Body of pancreas (tissue), 4 donors: Measurements from ENCODE around the gene BRPF3. TPM values are rescaled to one million over a fixed set of nuclear protein-coding genes. Genes with fewer than 3 reads are reported as not detected.

Experiments used
- ATAC-seq: fragments of 150-250 bp; one replicate; pipeline ENCODE4 v1.9.1; 2016
- DNase-seq, 4 donors: peaks; one replicate each; pipeline ENCODE4 v3.0.0-alpha.2; 2019
- H3K27ac ChIP-seq, 4 donors: fragments of 200-600 bp; sonication (generic); 1 replicate in 3 of 4; 2 replicates in 1 of 4; pipeline versions ENCODE4 v1.5.1 to v1.6.1; 2016 to 2019; ENCODE audit warnings: mild to moderate bottlenecking in 1 of 4, mixed read lengths in 1 of 4, moderate library complexity in 1 of 4
- H3K27me3 ChIP-seq, 2 donors: fragments of 200-600 bp; sonication (generic); one replicate each; pipeline ENCODE4 v1.6.0; 2016; ENCODE audit warnings: mild to moderate bottlenecking in 1 of 2
- H3K36me3 ChIP-seq, 2 donors: fragments of 200-600 bp; sonication (generic); replicated peaks in 1 of 2; 2 replicates each; pipeline ENCODE4 v1.5.1; 2016; ENCODE audit warnings: low read depth in 2 of 2; ENCODE audit not compliant: insufficient read depth in 1 of 2
- H3K4me1 ChIP-seq: fragments of 200-600 bp; sonication (generic); one replicate; pipeline ENCODE4 v1.6.0; 2016
- H3K4me3 ChIP-seq, 2 donors: fragments of 200-600 bp; sonication (generic); 1 replicate in 1 of 2; 2 replicates in 1 of 2; pipeline ENCODE4 v1.5.1; 2016 to 2019
- H3K9me3 ChIP-seq, 3 donors: fragments of 200-600 bp; sonication (generic); 1 replicate in 2 of 3; 2 replicates in 1 of 3; pipeline ENCODE4 v1.5.1; 2016
- POLR2A ChIP-seq, 3 donors: fragments of 450-650 bp; IDR thresholded peaks; one replicate each; pipeline ENCODE4 v1.6.1; 2016; ENCODE audit warnings: antibody characterized with exemption in 3 of 3, mild to moderate bottlenecking in 2 of 3
- WGBS, 2 donors: methylation state at CpG; one replicate each; pipeline ENCODE4 v1.1.5; 2017; 5-methylcytosine and 5-hydroxymethylcytosine counted together
- intact Hi-C: fragments of 100-400 bp; cut with DNase I; formaldehyde crosslinking; loops from one replicate; pipeline ENCODE4 v1.15.1; 2023
- total RNA-seq, 2 donors: library from RNA; depleted of rRNA; stranded (reverse); fragments of >200 nt; gene quantifications; one replicate each; pipeline ENCODE4 v1.1.0, GENCODE V29; 2016
- TF ChIP-seq, protein P1 (sequence below), 7 experiments: fragments of 450-650 bp in 4 of 7; fragments of 200-600 bp in 3 of 7; sonication (generic) in 3 of 7; IDR thresholded peaks; one replicate each; pipeline ENCODE4 v1.5.1; 2016 to 2019; ENCODE audit warnings: antibody characterized with exemption in 7 of 7

The BRPF3 gene
- total RNA-seq, 2 donors from 2014 or later: 24.9 to 27.0 TPM

DNA sequence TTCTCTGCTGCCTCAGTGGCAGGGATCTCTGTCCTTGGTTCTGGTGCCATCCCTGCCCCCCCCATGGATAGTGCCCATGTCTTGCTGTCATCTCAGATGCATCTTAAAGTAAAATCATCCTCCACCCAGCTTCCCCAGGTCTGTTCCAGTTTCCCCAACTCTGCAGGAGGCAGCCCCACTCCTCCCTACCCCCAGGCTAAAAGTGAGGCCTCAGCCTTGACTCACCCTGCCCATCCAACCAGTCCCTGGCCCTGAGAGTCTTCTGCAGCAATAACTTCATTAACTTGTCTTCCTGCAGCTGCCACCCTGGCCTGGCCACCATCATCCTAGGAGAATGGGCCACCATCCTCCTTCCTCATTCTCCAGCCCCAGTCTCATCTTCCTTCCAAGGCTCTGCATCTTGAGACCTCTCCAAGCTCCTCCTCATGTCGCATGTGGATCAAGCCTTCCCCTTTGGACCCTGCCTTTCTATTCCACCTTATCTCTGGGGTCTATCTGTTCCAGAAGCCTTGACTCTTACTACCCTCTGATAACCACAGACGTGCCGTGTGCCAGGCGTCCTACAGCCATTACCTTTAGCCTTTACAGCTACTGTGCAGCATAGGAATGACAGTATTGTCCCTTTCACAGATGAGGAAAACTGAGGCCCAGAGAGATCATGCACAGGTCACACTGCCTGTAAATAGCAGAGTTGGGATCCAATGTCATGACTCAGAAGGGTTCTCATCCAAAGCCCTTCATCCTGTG is 71.4 kb downstream of the BRPF3 start:
- Histone ChIP-seq H3K4me1 (no peaks in the 10 kb centered on the region), H3K27ac (no peak overlapping the region), H3K9me3 (peaks cover 0 to 6% (median 0%) of the 10 kb centered on the region in 3 donors), H3K36me3 (no peaks in the 10 kb centered on the region), H3K27me3 (peaks cover 0 to 5% of the 10 kb centered on the region in 2 donors), H3K4me3 (no peak overlapping the region)
- intact Hi-C loops: no loop called here
- TF ChIP-seq, protein P1, sequence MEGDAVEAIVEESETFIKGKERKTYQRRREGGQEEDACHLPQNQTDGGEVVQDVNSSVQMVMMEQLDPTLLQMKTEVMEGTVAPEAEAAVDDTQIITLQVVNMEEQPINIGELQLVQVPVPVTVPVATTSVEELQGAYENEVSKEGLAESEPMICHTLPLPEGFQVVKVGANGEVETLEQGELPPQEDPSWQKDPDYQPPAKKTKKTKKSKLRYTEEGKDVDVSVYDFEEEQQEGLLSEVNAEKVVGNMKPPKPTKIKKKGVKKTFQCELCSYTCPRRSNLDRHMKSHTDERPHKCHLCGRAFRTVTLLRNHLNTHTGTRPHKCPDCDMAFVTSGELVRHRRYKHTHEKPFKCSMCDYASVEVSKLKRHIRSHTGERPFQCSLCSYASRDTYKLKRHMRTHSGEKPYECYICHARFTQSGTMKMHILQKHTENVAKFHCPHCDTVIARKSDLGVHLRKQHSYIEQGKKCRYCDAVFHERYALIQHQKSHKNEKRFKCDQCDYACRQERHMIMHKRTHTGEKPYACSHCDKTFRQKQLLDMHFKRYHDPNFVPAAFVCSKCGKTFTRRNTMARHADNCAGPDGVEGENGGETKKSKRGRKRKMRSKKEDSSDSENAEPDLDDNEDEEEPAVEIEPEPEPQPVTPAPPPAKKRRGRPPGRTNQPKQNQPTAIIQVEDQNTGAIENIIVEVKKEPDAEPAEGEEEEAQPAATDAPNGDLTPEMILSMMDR (IDR thresholded peaks at IDR 0.05): no peak
- no peak for TF ChIP-seq POLR2A (IDR thresholded peaks at IDR 0.05)
- ATAC-seq (no peak), DNase-seq (no peak)
- 66 to 76% methylated on average over 4 of the region's 4 CpGs for WGBS, 2 donors

DNA sequence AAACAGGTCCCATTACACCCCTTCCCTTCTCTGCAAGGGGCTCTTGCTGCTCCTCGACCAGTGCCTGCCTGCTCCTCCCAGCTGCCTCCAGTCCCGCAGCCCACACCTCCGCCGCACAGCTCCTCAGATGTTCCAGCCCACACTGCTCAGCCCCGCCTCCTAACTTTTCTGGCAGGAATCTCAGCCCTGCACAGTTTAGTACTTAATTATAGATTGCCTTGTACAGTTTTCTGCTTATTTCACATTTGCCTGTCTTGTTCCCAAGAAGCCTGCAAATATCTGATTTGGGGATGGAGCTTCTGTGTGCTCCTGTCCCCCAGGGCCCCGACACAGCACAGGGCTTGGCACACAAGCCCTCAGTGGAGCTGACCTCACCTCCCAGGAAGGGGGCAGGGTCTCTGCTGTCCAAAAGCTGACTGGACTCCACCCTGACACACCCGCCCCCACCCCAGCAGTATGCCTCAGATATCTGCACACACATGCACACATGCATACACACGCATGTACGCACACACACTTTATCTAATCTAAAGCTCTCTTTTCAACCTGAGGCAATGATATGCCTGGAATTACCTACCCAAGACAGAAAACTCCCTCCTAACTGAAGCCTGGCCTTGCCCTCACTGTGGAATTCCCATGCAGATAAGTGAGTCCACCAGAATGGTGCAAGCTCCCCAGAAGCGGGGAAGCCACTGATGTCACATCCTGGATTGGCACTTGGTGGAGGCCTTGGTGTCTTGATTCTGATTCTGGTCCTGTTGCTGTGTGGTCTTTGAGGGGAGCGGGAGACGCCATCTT is 72.1 kb downstream of the BRPF3 start:
- no peaks in the 10 kb centered on the region for H3K4me1 ChIP-seq
- H3K27ac ChIP-seq: no peak overlapping the region
- H3K36me3 ChIP-seq: no peaks in the 10 kb centered on the region
- no peak overlapping the region for H3K4me3 ChIP-seq
- WGBS, 2 donors: 53 to 54% methylated on average over 11 to 12 of the region's 12 CpGs
- H3K9me3 ChIP-seq: peaks cover 0 to 6% (median 0%) of the 10 kb centered on the region in 3 donors
- peak in 2 of 4 donors; percentile 25 to 42 for DNase-seq
- intact Hi-C loops: no loop called here
- TF ChIP-seq, protein P1 (IDR thresholded peaks at IDR 0.05): no peak
- no peak for TF ChIP-seq POLR2A (IDR thresholded peaks at IDR 0.05)
- peak; percentile 42 for ATAC-seq
- H3K27me3 ChIP-seq: peaks cover 0 to 5% of the 10 kb centered on the region in 2 donors

DNA sequence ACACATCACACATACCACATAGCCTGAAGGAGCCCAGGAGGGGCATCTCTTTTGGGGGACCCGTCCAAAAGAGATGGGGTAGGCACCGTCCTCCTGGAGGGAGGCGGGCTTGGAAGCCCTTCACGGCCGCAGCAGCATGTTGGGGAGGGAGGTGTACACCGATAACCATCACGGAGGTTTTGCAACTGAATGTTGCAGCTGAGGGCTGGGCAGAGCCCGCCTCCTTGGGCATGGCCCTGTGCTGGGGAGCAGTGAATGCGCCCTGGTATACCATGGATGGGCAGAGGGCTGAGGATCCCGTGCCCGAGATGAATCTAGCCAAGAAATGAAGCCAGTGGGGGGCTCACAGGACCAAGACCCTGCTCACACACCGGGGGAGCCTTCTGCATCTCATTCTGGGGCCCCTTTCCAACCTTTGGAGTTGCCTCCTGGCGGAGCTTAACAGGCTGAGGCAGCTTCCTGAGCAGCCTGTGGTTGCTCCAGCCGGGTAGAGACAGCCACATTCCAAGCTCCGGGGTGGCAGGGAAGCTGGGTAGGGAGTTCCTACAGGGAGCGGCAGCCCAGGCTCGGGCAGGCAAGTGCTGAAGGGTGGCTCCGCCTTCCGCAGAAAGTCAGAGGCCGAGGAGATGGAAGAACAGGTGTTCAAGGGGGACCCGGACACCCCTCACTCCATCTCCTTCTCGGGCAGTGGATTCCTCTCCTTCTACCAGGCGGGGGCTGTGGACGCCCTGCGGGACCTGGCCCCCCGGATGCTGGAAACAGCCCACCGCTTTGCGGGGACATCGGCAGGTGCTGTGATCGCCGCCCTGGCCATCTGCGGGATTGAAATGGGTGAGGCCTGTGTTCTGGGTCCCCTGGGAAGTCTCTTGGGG is 73.5 kb downstream of the BRPF3 start, which contains the start of gene PNPLA1:
Gene PNPLA1, plus strand, starts transcription at position 227 of the 872 bp plus-strand sequence. Its CDS starts 400 bp downstream, at position 627.
- TF ChIP-seq, protein P1 (IDR thresholded peaks at IDR 0.05): no peak
- TF ChIP-seq POLR2A (IDR thresholded peaks at IDR 0.05): no peak
- no peak within 1 kb of the TSS for H3K27ac ChIP-seq
- peaks cover 0 to 6% (median 0%) of the 10 kb centered on the region in 3 donors for H3K9me3 ChIP-seq
- ATAC-seq (no peak), DNase-seq (no peak)
- intact Hi-C loops: no loop called here
- no peak within 1 kb of the TSS for H3K4me3 ChIP-seq
- no peaks in the 10 kb centered on the region for H3K4me1 ChIP-seq
- no peaks in the 10 kb centered on the region for H3K36me3 ChIP-seq
- WGBS, 2 donors: 70 to 76% methylated on average over 23 to 32 of the region's 32 CpGs
- peaks cover 0 to 5% of the 10 kb centered on the region in 2 donors for H3K27me3 ChIP-seq

DNA sequence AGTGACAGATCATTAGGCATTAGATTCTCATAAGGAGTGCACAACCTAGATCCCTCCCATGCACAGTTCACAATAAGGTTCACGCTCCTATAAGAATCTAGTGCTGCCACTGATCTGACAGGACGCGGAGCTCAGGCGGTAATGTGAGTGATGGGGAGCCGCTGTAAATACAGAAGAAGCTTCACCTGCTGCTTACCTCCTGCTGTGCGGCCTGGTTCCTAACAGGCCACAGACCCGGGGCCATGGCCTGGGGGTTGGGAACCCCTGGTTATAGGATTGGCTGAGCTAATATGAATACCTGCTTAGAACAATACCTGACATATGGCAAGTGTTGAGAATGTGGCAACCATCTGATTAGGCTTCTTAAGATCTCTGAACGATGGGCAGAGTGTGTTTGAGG is 75.7 kb downstream of the BRPF3 start:
- Histone ChIP-seq H3K9me3 (no peaks in the 10 kb centered on the region), H3K27me3 (peaks cover 0 to 5% of the 10 kb centered on the region in 2 donors), H3K36me3 (no peaks in the 10 kb centered on the region), H3K4me3 (no peak overlapping the region), H3K27ac (no peak overlapping the region), H3K4me1 (no peaks in the 10 kb centered on the region)
- WGBS, 2 donors: 76 to 83% methylated on average over 7 to 8 of the region's 8 CpGs
- DNase-seq (no peak), ATAC-seq (no peak)
- intact Hi-C loops: no loop called here
- TF ChIP-seq, protein P1 (IDR thresholded peaks at IDR 0.05): no peak
- TF ChIP-seq POLR2A (IDR thresholded peaks at IDR 0.05): no peak
